ENCODE data around the gene SLC16A12. TPM values are rescaled to one million over a fixed set of nuclear protein-coding genes. Genes with fewer than 3 reads are reported as not detected.

The SLC16A12 gene
- total and polyA plus RNA-seq, 2 donors from 2014 or later, result 19.0 to 38.8 TPM

- intact Hi-C loops (cut with DNase I), result no loop called here
- Histone ChIP-seq H3K27ac (ENCODE audit: low read depth in 2 of 2, low read length in 2 of 2) (peak overlapping the region; percentile 59 to 66), H3K4me3 (ENCODE audit: low read length in 3 of 3) (no peak overlapping the region), H3K27me3 (ENCODE audit: control insufficient read depth, insufficient read depth, low read length) (no peaks in the 10 kb centered on the region), H3K9me3 (ENCODE audit: control insufficient read depth in 2 of 3, insufficient read depth in 1 of 3, low read length in 3 of 3) (no peaks in the 10 kb centered on the region), H3K36me3 (ENCODE audit: control insufficient read depth in 2 of 3, insufficient read depth in 3 of 3, low read length in 3 of 3) (no peaks in the 10 kb centered on the region), H3K9ac (ENCODE audit: low read length in 3 of 3) (no peak overlapping the region), H3K4me1 (ENCODE audit: control insufficient read depth in 2 of 3, insufficient read depth in 2 of 3, low read depth in 1 of 3, low read length in 3 of 3) (peaks cover 0 to 28% (median 4%) of the 10 kb centered on the region in 3 donors)
- DNase-seq, result no peak
- FAIRE-seq, result no peak
- TF ChIP-seq CTCF (IDR thresholded peaks at IDR 0.05; ENCODE audit: borderline replicate concordance, extremely low read depth, insufficient read depth), result no peak
Measured at GRCh38 chr10:89515031-89515841, 20.2 kb downstream of the SLC16A12 start.

GRCh38 chr10:89513206-89513605, 22.2 kb downstream of the SLC16A12 start:
- H3K4me1 ChIP-seq (ENCODE audit: control insufficient read depth in 2 of 3, insufficient read depth in 2 of 3, low read depth in 1 of 3, low read length in 3 of 3), result peaks cover 0 to 24% (median 3%) of the 10 kb centered on the region in 3 donors
- TF ChIP-seq CTCF (IDR thresholded peaks at IDR 0.05; ENCODE audit: borderline replicate concordance, extremely low read depth, insufficient read depth), result no peak
- peak overlapping the region in 1 of 3 donors; percentile 2 for H3K4me3 ChIP-seq (ENCODE audit: low read length in 3 of 3)
- no peaks in the 10 kb centered on the region for H3K27me3 ChIP-seq (ENCODE audit: control insufficient read depth, insufficient read depth, low read length)
- no peak overlapping the region for H3K9ac ChIP-seq (ENCODE audit: low read length in 3 of 3)
- no peaks in the 10 kb centered on the region for H3K36me3 ChIP-seq (ENCODE audit: control insufficient read depth in 2 of 3, insufficient read depth in 3 of 3, low read length in 3 of 3)
- no peak for DNase-seq
- intact Hi-C loops (cut with DNase I), result no loop called here
- no peaks in the 10 kb centered on the region for H3K9me3 ChIP-seq (ENCODE audit: control insufficient read depth in 2 of 3, insufficient read depth in 1 of 3, low read length in 3 of 3)
- no peak overlapping the region for H3K27ac ChIP-seq (ENCODE audit: low read depth in 2 of 2, low read length in 2 of 2)
- FAIRE-seq, result peak; percentile 30

- H3K9me3 ChIP-seq (ENCODE audit: control insufficient read depth in 2 of 3, insufficient read depth in 1 of 3, low read length in 3 of 3), result no peaks in the 10 kb centered on the region
- H3K4me1 ChIP-seq (ENCODE audit: control insufficient read depth in 2 of 3, insufficient read depth in 2 of 3, low read depth in 1 of 3, low read length in 3 of 3), result peaks cover 0 to 18% (median 4%) of the 10 kb centered on the region in 3 donors
- peaks cover 0 to 11% (median 0%) of the 10 kb centered on the region in 3 donors for H3K36me3 ChIP-seq (ENCODE audit: control insufficient read depth in 2 of 3, insufficient read depth in 3 of 3, low read length in 3 of 3)
- no peak overlapping the region for H3K9ac ChIP-seq (ENCODE audit: low read length in 3 of 3)
- no peak for FAIRE-seq
- no peaks in the 10 kb centered on the region for H3K27me3 ChIP-seq (ENCODE audit: control insufficient read depth, insufficient read depth, low read length)
- peak overlapping the region; percentile 32 to 41 for H3K27ac ChIP-seq (ENCODE audit: low read depth in 2 of 2, low read length in 2 of 2)
- TF ChIP-seq CTCF (IDR thresholded peaks at IDR 0.05; ENCODE audit: borderline replicate concordance, extremely low read depth, insufficient read depth), result no peak
- intact Hi-C loops (cut with DNase I), result no loop called here
- H3K4me3 ChIP-seq (ENCODE audit: low read length in 3 of 3), result no peak overlapping the region
- no peak for DNase-seq
Measured at GRCh38 chr10:89505640-89506275, 29.6 kb downstream of the SLC16A12 start.
